VCaP (cell line): ENCODE measurements around the gene CNTRL.
"Not testable (repeated sequence)": the region's sequence is repeated elsewhere in the genome, so short reads cannot be mapped to it uniquely, and the experiment has no call there.

Experiments used
- H3K27ac ChIP-seq: fragments of 450-650 bp; 2 replicates; pipeline ENCODE4 v1.5.1; 2017
- CTCF ChIP-seq: fragments of 450-650 bp; conservative IDR thresholded peaks from 2 replicates; pipeline ENCODE4 v1.5.1; 2017; ENCODE audit warnings: mild to moderate bottlenecking, moderate library complexity

CNTRL gene

GRCh38 chr9:121071370-121071755, 3.4 kb upstream of the CNTRL start:
- no peak for TF ChIP-seq CTCF
- H3K27ac ChIP-seq: peak overlapping the region; percentile 89

- peak overlapping the region; percentile 89 for H3K27ac ChIP-seq
- TF ChIP-seq CTCF: peak; percentile 77
Observed at GRCh38 chr9:121071756-121072421, 2.9 kb upstream of the CNTRL start.

- H3K27ac ChIP-seq: peak overlapping the region; percentile 89
- no peak for TF ChIP-seq CTCF
Observed at GRCh38 chr9:121073038-121073437, 1.7 kb upstream of the CNTRL start.

- TF ChIP-seq CTCF: peak; percentile 24; the same call in 1 of the 2 replicates
- H3K27ac ChIP-seq: peak overlapping the region; percentile 89
Observed at GRCh38 chr9:121075251-121076036, 689 bp downstream of the CNTRL start.

GRCh38 chr9:121082075-121082474, 7.3 kb downstream of the CNTRL start:
- H3K27ac ChIP-seq: no peak overlapping the region
- TF ChIP-seq CTCF: no peak

- no peak overlapping the region for H3K27ac ChIP-seq
- no peak for TF ChIP-seq CTCF
Observed at GRCh38 chr9:121085661-121086060, 10.9 kb downstream of the CNTRL start.

- no peak overlapping the region for H3K27ac ChIP-seq
- no peak for TF ChIP-seq CTCF
Observed at GRCh38 chr9:121088576-121088975, 13.8 kb downstream of the CNTRL start.

GRCh38 chr9:121090743-121091142, 16.0 kb downstream of the CNTRL start:
- not testable (repeated sequence) for H3K27ac ChIP-seq
